Neuron (in vitro differentiated cells): Measurements from ENCODE around the gene AURKAIP1.
"Not testable (repeated sequence)": the region's sequence is repeated elsewhere in the genome, so short reads cannot be mapped to it uniquely, and the experiment has no call there.

Source experiments
- H2AFZ ChIP-seq: one replicate; pipeline ENCODE4 v1.6.1; 2013; ENCODE audit warnings: low read depth, mild to moderate bottlenecking, inconsistent platforms, low read length, moderate library complexity
- H3K27me3 ChIP-seq: one replicate; pipeline ENCODE4 v1.6.1; 2013; ENCODE audit warnings: low read length; ENCODE audit not compliant: insufficient read depth
- H3K36me3 ChIP-seq: one replicate; pipeline ENCODE4 v1.6.1; 2013; ENCODE audit warnings: low read length; ENCODE audit not compliant: insufficient read depth
- H3K4me1 ChIP-seq: one replicate; pipeline ENCODE4 v1.6.1; 2013; ENCODE audit warnings: low read length; ENCODE audit not compliant: insufficient read depth
- H3K4me3 ChIP-seq: 2 replicates; pipeline ENCODE4 v1.5.1; 2013; ENCODE audit warnings: mild to moderate bottlenecking, low read length, moderate library complexity
- H3K9me3 ChIP-seq: one replicate; pipeline ENCODE4 v1.6.1; 2013; ENCODE audit warnings: low read length

Gene AURKAIP1

GRCh38 chr1:1387098-1388077 lies 12.4 kb upstream of the AURKAIP1 start:
- H3K4me3 ChIP-seq, result no peak overlapping the region
- peaks cover 72% of the 10 kb centered on the region for H3K36me3 ChIP-seq
- no peaks in the 10 kb centered on the region for H3K27me3 ChIP-seq
- peaks cover 6% of the 10 kb centered on the region for H3K9me3 ChIP-seq
- H3K4me1 ChIP-seq, result no peaks in the 10 kb centered on the region
- H2AFZ ChIP-seq, result no peak overlapping the region

GRCh38 chr1:1385931-1386330 lies 10.9 kb upstream of the AURKAIP1 start:
- no peaks in the 10 kb centered on the region for H3K27me3 ChIP-seq
- peaks cover 60% of the 10 kb centered on the region for H3K36me3 ChIP-seq
- no peak overlapping the region for H3K4me3 ChIP-seq
- peaks cover 6% of the 10 kb centered on the region for H3K9me3 ChIP-seq
- no peaks in the 10 kb centered on the region for H3K4me1 ChIP-seq
- H2AFZ ChIP-seq, result no peak overlapping the region

GRCh38 chr1:1385339-1385738 lies 10.3 kb upstream of the AURKAIP1 start:
- not testable (repeated sequence) for H3K27me3 ChIP-seq, H3K4me1 ChIP-seq, H3K4me3 ChIP-seq, H2AFZ ChIP-seq, H3K9me3 ChIP-seq
- H3K36me3 ChIP-seq, result peaks cover 54% of the 10 kb centered on the region

DNA sequence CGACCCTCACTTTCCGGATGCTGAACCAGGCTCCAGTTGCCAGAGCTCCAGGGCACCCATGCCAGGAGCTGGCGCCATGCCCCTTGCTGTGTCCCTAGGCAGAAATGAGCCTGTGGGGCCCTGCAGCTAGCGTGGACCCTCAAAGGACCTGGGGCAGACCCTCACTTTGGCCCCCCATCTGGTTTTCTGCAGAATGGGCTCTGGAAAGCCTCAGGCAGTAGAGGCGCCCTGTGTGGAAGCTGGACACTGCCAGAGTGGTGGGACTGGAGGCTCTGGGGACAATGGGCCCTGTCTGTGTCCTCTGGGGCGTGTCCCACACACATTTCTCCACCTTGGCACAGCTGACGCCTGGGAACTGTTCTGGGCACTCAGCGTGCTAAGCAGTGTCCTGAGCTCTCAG lies 6.3 kb upstream of the AURKAIP1 start:
- Histone ChIP-seq H3K4me3 (no peak overlapping the region), H3K9me3 (peaks cover 6% of the 10 kb centered on the region), H2AFZ (no peak overlapping the region), H3K27me3 (no peaks in the 10 kb centered on the region), H3K36me3 (peaks cover 17% of the 10 kb centered on the region), H3K4me1 (no peaks in the 10 kb centered on the region)

GRCh38 chr1:1380860-1381259 lies 5.9 kb upstream of the AURKAIP1 start:
- H3K4me3 ChIP-seq, result no peak overlapping the region
- no peaks in the 10 kb centered on the region for H3K27me3 ChIP-seq
- peaks cover 12% of the 10 kb centered on the region for H3K36me3 ChIP-seq
- peaks cover 2% of the 10 kb centered on the region for H3K4me1 ChIP-seq
- H3K9me3 ChIP-seq, result peaks cover 4% of the 10 kb centered on the region
- H2AFZ ChIP-seq, result no peak overlapping the region

GRCh38 chr1:1377540-1378205 lies 2.7 kb upstream of the AURKAIP1 start:
- no peak overlapping the region for H2AFZ ChIP-seq
- peaks cover 16% of the 10 kb centered on the region for H3K4me1 ChIP-seq
- H3K9me3 ChIP-seq, result no peaks in the 10 kb centered on the region
- no peak overlapping the region for H3K4me3 ChIP-seq
- H3K27me3 ChIP-seq, result no peaks in the 10 kb centered on the region
- peaks cover 11% of the 10 kb centered on the region for H3K36me3 ChIP-seq

DNA sequence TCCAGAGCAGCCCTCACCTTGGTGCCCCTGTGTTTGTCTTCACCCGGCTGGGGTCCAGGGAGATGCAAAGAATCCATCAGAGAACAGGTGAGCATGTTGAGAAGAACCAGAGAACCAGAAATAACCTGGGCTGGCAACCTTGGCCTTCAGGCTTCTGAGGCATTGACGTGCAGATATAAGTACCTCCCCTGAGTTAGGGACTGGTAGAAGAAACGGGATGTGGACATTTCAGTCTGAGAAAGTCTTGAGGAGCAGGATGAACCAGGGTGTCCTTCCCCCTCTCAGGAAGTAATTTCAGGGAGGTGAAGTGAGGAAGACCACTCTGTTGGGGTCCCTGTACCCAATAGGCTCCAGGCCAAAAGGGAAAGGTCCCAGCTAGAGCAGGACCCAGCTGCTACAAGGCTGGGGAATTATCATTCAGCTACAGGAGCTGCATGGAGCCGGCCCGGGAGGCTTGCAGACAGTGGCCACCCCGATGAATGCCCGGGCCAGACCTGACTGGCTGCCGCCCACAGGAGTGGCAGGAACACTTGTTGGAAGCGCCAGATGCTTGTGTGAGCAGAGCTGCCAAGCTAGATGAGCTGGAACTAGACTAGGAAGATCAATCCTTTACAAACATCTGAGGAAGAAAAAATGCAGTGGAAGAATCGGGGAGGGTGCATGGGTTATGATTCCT lies 1.7 kb upstream of the AURKAIP1 start:
- H3K27me3 ChIP-seq, result no peaks in the 10 kb centered on the region
- peaks cover 19% of the 10 kb centered on the region for H3K4me1 ChIP-seq
- no peak overlapping the region for H2AFZ ChIP-seq
- no peak overlapping the region for H3K4me3 ChIP-seq
- H3K9me3 ChIP-seq, result no peaks in the 10 kb centered on the region
- peaks cover 12% of the 10 kb centered on the region for H3K36me3 ChIP-seq

GRCh38 chr1:1374589-1374928 lies 448 bp downstream of the AURKAIP1 start:
- H3K4me1 ChIP-seq, result peaks cover 19% of the 10 kb centered on the region
- peaks cover 14% of the 10 kb centered on the region for H3K36me3 ChIP-seq
- H3K9me3 ChIP-seq, result no peaks in the 10 kb centered on the region
- H2AFZ ChIP-seq, result peak overlapping the region; percentile 9
- H3K4me3 ChIP-seq, result peak overlapping the region; percentile 96
- no peaks in the 10 kb centered on the region for H3K27me3 ChIP-seq

DNA sequence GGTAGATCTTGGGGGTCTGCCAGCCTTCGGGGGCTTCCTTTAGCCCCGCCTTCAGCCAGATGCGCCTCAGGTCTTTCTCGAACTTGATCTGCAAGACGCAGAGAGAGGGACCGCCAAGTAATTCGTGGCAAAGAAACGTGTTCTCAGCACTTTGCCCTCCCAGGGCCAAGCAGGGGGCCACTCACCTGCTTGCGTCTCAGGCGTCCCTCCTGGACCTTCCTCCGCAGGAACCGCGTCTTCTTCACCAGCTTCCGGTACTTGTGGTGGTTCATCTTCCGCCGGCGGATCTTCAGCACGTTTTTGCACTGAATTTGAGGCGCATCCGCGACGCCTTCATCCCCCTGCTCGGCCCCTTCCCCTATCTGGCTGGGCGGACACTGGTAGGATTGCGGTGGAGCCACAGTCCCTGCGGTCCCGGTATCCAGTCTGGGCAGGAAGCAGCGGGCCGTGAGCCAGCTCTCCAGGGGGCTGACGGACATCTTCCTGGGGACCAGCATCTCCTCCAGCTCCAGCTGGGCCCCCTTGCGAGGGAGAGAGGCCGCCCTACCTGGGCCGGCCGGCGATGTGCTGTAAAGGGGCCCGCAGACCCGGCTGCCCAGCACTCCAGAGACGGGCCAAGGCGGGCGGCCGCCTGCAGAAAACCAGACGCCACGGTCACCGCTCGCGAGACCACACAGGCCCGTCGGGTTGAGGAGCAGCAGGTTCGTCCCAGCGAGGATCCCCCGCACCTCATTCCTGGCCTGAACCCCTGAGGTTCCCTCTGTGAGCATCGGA lies 1.0 kb downstream of the AURKAIP1 start:
- H3K27me3 ChIP-seq, result no peaks in the 10 kb centered on the region
- H2AFZ ChIP-seq, result no peak overlapping the region
- peak overlapping the region; percentile 96 for H3K4me3 ChIP-seq
- no peaks in the 10 kb centered on the region for H3K9me3 ChIP-seq
- peaks cover 19% of the 10 kb centered on the region for H3K4me1 ChIP-seq
- H3K36me3 ChIP-seq, result peaks cover 14% of the 10 kb centered on the region

DNA sequence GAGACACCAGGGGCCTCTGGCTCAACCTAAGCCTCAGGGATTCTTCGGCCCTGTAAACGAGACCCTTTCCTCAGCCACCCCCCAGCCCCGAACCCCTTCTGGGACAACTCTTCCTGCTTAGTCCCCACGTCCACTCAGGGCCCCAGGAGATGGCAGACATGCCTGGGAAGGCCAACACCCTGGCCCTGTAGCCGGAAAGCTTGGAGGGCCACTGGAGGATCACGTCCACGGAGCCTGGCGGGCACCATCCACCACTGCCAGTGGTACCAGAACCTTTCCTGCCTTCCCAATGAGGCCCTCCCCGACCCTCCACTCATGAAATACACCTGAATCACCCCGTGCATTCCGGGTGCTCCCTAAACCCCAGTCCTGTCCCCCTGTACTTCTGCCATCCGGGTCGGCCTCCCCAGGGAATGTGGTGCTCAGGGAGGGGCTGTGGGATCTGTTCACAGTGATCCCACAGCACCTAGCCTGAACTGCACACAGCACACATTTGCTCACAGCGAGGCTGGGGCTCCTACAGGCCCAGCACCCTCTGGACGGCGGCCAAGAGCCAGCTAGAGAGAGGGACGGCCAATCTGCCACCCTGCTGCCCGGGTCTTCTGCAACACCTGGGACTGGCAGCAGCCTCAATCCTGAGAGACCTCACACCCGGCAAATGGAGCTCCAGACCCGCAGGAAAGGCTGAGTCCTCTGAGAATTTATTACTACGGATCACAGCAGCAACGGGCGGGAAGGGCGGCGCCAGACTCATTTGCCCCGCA lies 1.8 kb downstream of the AURKAIP1 start:
- no peaks in the 10 kb centered on the region for H3K9me3 ChIP-seq
- H3K4me3 ChIP-seq, result no peak overlapping the region
- no peak overlapping the region for H2AFZ ChIP-seq
- peaks cover 19% of the 10 kb centered on the region for H3K4me1 ChIP-seq
- H3K36me3 ChIP-seq, result peaks cover 14% of the 10 kb centered on the region
- H3K27me3 ChIP-seq, result no peaks in the 10 kb centered on the region

- Histone ChIP-seq H3K4me3 (no peak overlapping the region), H3K9me3 (peaks cover 1% of the 10 kb centered on the region), H2AFZ (no peak overlapping the region), H3K27me3 (no peaks in the 10 kb centered on the region), H3K36me3 (peaks cover 14% of the 10 kb centered on the region), H3K4me1 (peaks cover 19% of the 10 kb centered on the region)
Measured at GRCh38 chr1:1371746-1372711, 3.0 kb downstream of the AURKAIP1 start.
